ENCODE data around the gene MISFA. TPM values are rescaled to one million over a fixed set of nuclear protein-coding genes. Genes with fewer than 3 reads are reported as not detected.

The MISFA gene
- 1.6 to 2.6 TPM (median 2.1 TPM) in 5 replicates for total RNA-seq (2022; extraction: Qiagen RNA extraction)

GRCh38 chr11:18599739-18600230 lies at the start of gene MISFA:
Gene MISFA (plus strand): TSS chr11:18599789. CDS start chr11:18599929, 140 bp downstream.

GRCh38 chr11:18588297-18589252 lies 11.0 kb upstream of the MISFA start, which contains the start of gene UEVLD:
Gene UEVLD (minus strand): TSS chr11:18588734. CDS start chr11:18588654, 80 bp downstream.

GRCh38 chr11:18634140-18635032 lies 34.8 kb downstream of the MISFA start, which contains the start of gene SPTY2D1:
Gene SPTY2D1 (minus strand): TSS chr11:18634342. CDS start chr11:18634257, 85 bp downstream.

Other genes with a start within 250 kb of the MISFA start
- gene LDHA, start 205.2 kb upstream of the MISFA start, total RNA-seq (2022; extraction: Qiagen RNA extraction), result 2,159 to 3,499 TPM (median 2,474 TPM) in 5 replicates
- 0.14 to 0.37 TPM (median 0.14 TPM) in 3 of 5 replicates, not detected in the others for gene LDHC, start 187.5 kb upstream of the MISFA start, total RNA-seq (2022; extraction: Qiagen RNA extraction)
- gene LDHAL6A, start 143.9 kb upstream of the MISFA start, total RNA-seq (2022; extraction: Qiagen RNA extraction), result not detected in 5 replicates
- gene TSG101, start 72.8 kb upstream of the MISFA start, total RNA-seq (2022; extraction: Qiagen RNA extraction), result 84.5 to 115 TPM (median 102 TPM) in 5 replicates
- 17.3 to 24.6 TPM (median 21.3 TPM) in 5 replicates for gene UEVLD, start 11.1 kb upstream of the MISFA start, total RNA-seq (2022; extraction: Qiagen RNA extraction)
- gene SPTY2D1, start 34.6 kb downstream of the MISFA start, total RNA-seq (2022; extraction: Qiagen RNA extraction), result 13.4 to 19.5 TPM (median 17.1 TPM) in 5 replicates
- 0.21 to 0.62 TPM (median 0.41 TPM) in 5 replicates for gene TMEM86A, start 99.0 kb downstream of the MISFA start, total RNA-seq (2022; extraction: Qiagen RNA extraction)
- not detected in 5 replicates for gene IGSF22, start 126.4 kb downstream of the MISFA start, total RNA-seq (2022; extraction: Qiagen RNA extraction)
- not detected in 5 replicates for gene PTPN5, start 192.0 kb downstream of the MISFA start, total RNA-seq (2022; extraction: Qiagen RNA extraction)